ENCODE data around the gene MITF. TPM values are rescaled to one million over a fixed set of nuclear protein-coding genes. Genes with fewer than 3 reads are reported as not detected.

Gene MITF
- total RNA-seq, 1 donor from 2014 or later: 8.7 TPM

DNA sequence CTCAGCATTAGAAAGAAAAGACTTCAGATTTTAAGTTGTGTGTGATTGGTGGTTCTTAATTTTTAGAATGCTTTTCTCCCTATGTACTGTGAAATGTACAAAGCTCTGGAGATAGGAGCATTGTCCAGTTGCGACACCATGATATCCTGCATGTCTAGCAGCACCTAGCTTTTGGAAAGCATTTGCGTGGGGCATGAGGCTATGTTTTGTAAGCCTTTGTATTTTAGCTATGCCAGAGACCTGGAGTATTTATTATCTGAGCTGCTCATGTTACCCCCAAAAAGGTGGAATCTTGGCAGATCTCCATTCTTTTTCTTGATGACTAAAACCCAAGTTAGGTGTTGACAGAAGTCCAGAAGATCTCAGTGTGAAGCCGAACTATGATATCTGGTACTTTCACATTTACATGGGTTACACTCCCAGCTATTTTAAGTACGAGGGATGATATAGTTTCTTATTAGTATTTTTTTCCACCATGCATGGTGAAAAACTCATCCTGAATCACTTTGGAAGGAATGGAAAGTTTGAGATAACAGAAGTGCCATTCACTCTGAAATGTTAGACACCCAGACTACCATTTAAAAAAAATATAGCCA lies 133.6 kb downstream of the MITF start:
- H3K36me3 Mint-ChIP-seq: no peaks in the 10 kb centered on the region
- H3K27me3 Mint-ChIP-seq: no peaks in the 10 kb centered on the region
- no peak for TF ChIP-seq CTCF (conservative IDR thresholded peaks at IDR 0.05)
- H3K27ac Mint-ChIP-seq: no peak overlapping the region
- H3K9me3 Mint-ChIP-seq: no peaks in the 10 kb centered on the region
- H3K4me3 Mint-ChIP-seq: no peak overlapping the region
- no peak for DNase-seq (ENCODE audit: extremely low spot score, unreplicated experiment)
- H3K4me1 Mint-ChIP-seq (ENCODE audit: unreplicated experiment): peaks cover 6% of the 10 kb centered on the region

GRCh38 chr3:69876073-69876472 lies 136.8 kb downstream of the MITF start:
- Mint-ChIP-seq H3K4me3 (no peak overlapping the region), H3K27ac (no peak overlapping the region), H3K36me3 (no peaks in the 10 kb centered on the region), H3K4me1 (ENCODE audit: unreplicated experiment) (peaks cover 3% of the 10 kb centered on the region), H3K9me3 (no peaks in the 10 kb centered on the region), H3K27me3 (no peaks in the 10 kb centered on the region)
- DNase-seq (ENCODE audit: extremely low spot score, unreplicated experiment): no peak
- TF ChIP-seq CTCF (conservative IDR thresholded peaks at IDR 0.05): no peak

GRCh38 chr3:69878254-69878653 lies 139.0 kb downstream of the MITF start:
- no peak for DNase-seq (ENCODE audit: extremely low spot score, unreplicated experiment)
- no peak for TF ChIP-seq CTCF (conservative IDR thresholded peaks at IDR 0.05)
- Mint-ChIP-seq H3K27ac (no peak overlapping the region), H3K36me3 (no peaks in the 10 kb centered on the region), H3K4me3 (no peak overlapping the region), H3K9me3 (no peaks in the 10 kb centered on the region), H3K27me3 (no peaks in the 10 kb centered on the region), H3K4me1 (ENCODE audit: unreplicated experiment) (peaks cover 3% of the 10 kb centered on the region)

GRCh38 chr3:69879051-69879450 lies 139.8 kb downstream of the MITF start:
- Mint-ChIP-seq H3K4me3 (no peak overlapping the region), H3K9me3 (no peaks in the 10 kb centered on the region), H3K27ac (no peak overlapping the region), H3K27me3 (no peaks in the 10 kb centered on the region), H3K36me3 (no peaks in the 10 kb centered on the region), H3K4me1 (ENCODE audit: unreplicated experiment) (peaks cover 7% of the 10 kb centered on the region)
- no peak for TF ChIP-seq CTCF (conservative IDR thresholded peaks at IDR 0.05)
- no peak for DNase-seq (ENCODE audit: extremely low spot score, unreplicated experiment)

- no peaks in the 10 kb centered on the region for H3K9me3 Mint-ChIP-seq
- peaks cover 16% of the 10 kb centered on the region for H3K4me1 Mint-ChIP-seq (ENCODE audit: unreplicated experiment)
- no peaks in the 10 kb centered on the region for H3K36me3 Mint-ChIP-seq
- TF ChIP-seq CTCF (conservative IDR thresholded peaks at IDR 0.05): no peak
- DNase-seq (ENCODE audit: extremely low spot score, unreplicated experiment): no peak
- H3K4me3 Mint-ChIP-seq: no peak overlapping the region
- H3K27me3 Mint-ChIP-seq: no peaks in the 10 kb centered on the region
- no peak overlapping the region for H3K27ac Mint-ChIP-seq
These were observed 140.9 kb downstream of the MITF start for GRCh38 chr3:69880069-69880640.
